Stimulated activated CD4-positive, alpha-beta T cell treated with anti-CD3 and anti-CD28 coated beads, Interleukin-12 subunit alpha, Interleukin-12 subunit beta, amount 100 ng/mL, for 4 hours (primary cell): ENCODE data around the gene ESYT1.
A peak's percentile ranks its signal among the peaks of the same experiment; 100 is the strongest.

Experiments used
- DNase-seq: peaks from one replicate; pipeline ENCODE4 v3.0.0-alpha.2; 2020

ESYT1 gene

DNA sequence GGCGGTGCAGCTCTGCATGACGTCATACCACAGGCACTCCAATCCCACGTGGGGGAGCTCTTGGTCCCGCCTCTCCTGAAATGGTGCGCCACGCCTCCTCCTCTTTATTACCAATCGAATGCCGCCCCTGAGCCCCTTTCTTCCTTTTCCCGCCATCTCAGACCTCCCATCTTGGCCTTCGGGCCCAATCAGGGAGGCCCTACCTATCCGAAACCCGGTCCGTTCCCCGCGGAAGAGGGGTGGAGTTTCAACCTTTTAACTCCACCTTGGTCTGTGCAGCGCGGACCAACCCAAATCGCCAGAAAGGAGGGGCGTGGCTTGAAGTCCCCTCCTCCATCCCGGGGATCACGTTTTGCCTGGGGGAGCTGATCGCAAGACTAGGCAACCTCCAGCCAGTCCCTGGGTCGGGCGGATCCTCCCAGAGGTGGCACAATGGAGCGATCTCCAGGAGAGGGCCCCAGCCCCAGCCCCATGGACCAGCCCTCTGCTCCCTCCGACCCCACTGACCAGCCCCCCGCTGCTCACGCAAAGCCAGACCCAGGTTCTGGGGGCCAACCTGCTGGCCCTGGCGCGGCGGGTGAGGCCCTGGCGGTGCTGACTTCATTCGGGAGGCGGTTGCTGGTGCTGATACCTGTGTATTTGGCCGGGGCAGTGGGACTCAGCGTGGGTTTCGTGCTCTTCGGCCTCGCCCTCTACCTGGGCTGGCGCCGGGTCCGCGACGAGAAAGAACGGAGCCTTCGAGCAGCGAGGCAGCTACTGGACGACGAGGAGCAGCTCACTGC is at the start of gene ESYT1:
ESYT1 (plus strand) TSS at position 380 of the 782 bp plus-strand sequence; CDS start at position 433, 53 bp downstream.
- peak; percentile 90 for DNase-seq

- no peak for DNase-seq
These were observed 49.6 kb upstream of the ESYT1 start for GRCh38 chr12:56078427-56078826.

DNA sequence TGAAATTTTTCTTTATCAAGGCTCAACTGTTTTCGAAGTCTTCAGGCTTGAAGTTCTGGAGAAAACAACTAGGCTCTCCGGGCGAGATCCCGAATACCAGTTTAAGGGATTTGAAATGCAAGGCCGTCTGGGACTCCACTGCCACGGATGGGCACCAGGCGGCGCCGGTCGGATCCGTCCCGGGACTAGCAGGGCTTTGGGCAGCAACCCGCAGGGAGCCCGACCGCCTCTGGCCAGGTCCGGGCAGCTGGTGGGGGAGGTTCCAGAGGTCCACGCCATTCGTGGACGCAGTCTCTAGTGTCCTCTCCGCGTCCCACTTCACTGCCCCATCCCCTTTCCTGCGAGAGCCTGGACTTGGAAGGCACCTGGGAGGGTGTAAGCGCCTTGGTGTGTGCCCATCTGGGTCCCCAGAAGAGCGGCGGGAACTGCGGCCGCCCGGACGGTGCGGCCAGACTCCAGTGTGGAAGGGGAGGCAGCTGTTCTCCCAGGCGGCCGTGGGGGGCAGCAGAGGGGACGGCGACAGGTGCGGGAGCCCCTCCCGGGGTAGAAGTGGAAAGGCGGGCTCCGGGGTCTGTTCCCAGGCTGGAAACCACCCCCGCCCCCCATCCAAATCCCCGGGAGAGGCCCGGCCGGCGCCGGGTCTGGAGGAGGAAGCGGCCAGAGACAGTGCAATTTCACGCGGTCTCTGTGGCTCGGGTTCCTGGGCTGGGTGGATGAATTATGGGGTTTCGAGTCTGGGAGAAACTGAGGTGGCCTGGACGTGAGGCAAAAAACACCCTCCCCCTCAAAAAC is 48.9 kb upstream of the ESYT1 start:
- DNase-seq, result peak; percentile 51

DNA sequence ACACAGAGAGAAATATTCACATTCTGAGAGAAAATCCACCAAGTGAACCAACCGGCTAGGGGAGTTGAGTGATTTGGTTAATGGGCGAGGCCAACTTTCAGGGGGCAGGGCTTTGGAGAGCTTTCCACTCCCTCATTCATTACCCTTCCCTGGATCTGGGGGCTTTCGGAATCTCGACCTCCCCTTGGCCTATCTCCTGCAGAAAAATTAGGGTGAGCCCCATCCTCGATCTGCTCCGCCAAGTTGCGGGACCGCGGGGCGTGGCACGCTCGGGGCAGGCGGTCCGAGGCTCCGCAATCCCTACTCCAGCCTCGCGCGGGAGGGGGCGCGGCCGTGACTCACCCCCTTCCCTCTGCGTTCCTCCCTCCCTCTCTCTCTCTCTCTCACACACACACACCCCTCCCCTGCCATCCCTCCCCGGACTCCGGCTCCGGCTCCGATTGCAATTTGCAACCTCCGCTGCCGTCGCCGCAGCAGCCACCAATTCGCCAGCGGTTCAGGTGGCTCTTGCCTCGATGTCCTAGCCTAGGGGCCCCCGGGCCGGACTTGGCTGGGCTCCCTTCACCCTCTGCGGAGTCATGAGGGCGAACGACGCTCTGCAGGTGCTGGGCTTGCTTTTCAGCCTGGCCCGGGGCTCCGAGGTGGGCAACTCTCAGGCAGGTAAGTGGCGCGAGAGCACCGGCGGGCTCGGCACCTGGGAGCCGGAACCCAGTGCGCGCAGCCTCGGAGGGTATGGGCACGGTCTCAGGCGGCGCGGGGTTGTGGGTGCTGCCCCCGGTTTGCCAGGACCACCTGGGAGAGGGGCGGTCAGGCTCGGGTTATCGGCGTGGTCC is 48.1 kb upstream of the ESYT1 start, which contains the start of gene ERBB3:
ERBB3 (plus strand) TSS at position 443 of the 833 bp plus-strand sequence; CDS start at position 579, 136 bp downstream.
- DNase-seq, result peak; percentile 62

GRCh38 chr12:56080556-56081138 is 47.4 kb upstream of the ESYT1 start:
- no peak for DNase-seq

GRCh38 chr12:56081393-56082347 is 46.4 kb upstream of the ESYT1 start:
- no peak for DNase-seq

GRCh38 chr12:56082382-56082781 is 45.7 kb upstream of the ESYT1 start:
- DNase-seq, result no peak

- no peak for DNase-seq
These were observed 45.1 kb upstream of the ESYT1 start for GRCh38 chr12:56082967-56083366.

DNA sequence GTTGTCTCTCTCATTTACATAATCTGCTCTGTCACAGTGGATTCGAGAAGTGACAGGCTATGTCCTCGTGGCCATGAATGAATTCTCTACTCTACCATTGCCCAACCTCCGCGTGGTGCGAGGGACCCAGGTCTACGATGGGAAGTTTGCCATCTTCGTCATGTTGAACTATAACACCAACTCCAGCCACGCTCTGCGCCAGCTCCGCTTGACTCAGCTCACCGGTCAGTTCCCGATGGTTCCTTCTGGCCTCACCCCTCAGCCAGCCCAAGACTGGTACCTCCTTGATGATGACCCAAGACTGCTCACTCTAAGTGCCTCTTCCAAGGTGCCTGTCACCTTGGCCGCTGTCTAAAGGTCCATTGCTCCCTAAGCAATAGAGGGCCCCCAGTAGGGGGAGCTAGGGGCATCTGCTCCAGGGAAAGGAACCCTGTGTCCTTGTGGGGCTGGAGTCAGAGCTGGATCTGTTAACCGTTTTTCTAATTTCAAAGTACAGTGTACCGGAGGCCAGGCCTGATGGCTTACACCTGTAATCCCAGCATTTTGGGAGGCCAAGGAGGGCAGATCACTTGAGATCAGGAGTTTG is 43.0 kb upstream of the ESYT1 start:
- no peak for DNase-seq

GRCh38 chr12:56086096-56086495 is 42.0 kb upstream of the ESYT1 start:
- no peak for DNase-seq

DNA sequence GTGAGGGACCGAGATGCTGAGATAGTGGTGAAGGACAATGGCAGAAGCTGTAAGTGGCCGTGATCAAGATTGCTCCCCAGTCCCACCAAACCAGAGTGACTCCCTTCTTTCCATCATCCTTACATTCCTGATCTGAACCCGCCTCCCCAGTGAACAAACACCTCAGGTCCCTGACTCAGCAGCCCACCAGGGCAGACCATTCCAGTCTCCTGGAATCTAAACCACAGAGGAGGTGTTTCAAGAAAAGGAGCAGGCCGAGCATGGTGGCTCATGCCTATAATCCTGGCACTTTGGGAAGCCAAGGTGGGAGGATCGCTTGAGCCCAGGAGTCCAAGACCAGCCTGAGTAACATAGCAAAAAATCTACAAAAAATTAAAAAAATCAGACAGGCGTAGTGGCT is 41.5 kb upstream of the ESYT1 start:
- no peak for DNase-seq

DNA sequence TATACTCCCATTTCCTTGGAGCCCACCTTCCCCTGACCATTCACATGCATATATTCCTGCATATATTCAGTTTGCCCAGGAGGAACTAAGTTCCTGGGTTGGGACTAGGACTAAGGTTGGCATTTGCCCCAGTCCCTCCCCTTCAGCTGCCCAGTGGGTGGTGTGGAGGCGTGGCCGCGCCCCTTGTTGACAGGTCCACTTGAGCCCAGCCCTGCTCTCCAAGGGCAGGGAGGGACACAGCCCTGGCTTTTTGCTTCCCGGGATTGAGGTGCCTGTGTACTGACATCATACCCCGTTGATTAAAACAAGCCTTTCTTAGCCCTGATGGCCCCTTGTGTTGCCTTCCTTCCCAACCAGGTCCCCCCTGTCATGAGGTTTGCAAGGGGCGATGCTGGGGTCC is 40.8 kb upstream of the ESYT1 start:
- no peak for DNase-seq

- no peak for DNase-seq
These were observed 30.3 kb upstream of the ESYT1 start for GRCh38 chr12:56097738-56098137.

DNA sequence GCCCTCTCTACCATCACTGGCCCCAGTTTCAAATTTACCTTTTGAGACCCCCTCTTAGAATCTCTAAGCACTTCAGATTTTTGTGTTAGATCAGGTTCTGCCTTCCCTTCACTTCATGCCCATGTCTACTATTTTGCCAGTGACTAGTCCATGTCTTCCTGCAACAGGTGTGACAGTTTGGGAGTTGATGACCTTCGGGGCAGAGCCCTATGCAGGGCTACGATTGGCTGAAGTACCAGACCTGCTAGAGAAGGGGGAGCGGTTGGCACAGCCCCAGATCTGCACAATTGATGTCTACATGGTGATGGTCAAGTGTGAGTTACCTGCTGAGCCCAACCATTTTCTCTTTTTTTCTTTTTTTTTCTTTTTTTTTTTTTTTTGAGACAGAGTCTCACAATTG is 29.5 kb upstream of the ESYT1 start:
- DNase-seq, result no peak

- no peak for DNase-seq
These were observed 28.3 kb upstream of the ESYT1 start for GRCh38 chr12:56099787-56100186.

- no peak for DNase-seq
These were observed 27.0 kb upstream of the ESYT1 start for GRCh38 chr12:56101045-56101444.

- DNase-seq, result no peak
These were observed 25.4 kb upstream of the ESYT1 start for GRCh38 chr12:56102683-56103065.

- no peak for DNase-seq
These were observed 24.9 kb upstream of the ESYT1 start for GRCh38 chr12:56103066-56103711.

GRCh38 chr12:56103823-56104108 is 24.3 kb upstream of the ESYT1 start:
- no peak for DNase-seq

DNA sequence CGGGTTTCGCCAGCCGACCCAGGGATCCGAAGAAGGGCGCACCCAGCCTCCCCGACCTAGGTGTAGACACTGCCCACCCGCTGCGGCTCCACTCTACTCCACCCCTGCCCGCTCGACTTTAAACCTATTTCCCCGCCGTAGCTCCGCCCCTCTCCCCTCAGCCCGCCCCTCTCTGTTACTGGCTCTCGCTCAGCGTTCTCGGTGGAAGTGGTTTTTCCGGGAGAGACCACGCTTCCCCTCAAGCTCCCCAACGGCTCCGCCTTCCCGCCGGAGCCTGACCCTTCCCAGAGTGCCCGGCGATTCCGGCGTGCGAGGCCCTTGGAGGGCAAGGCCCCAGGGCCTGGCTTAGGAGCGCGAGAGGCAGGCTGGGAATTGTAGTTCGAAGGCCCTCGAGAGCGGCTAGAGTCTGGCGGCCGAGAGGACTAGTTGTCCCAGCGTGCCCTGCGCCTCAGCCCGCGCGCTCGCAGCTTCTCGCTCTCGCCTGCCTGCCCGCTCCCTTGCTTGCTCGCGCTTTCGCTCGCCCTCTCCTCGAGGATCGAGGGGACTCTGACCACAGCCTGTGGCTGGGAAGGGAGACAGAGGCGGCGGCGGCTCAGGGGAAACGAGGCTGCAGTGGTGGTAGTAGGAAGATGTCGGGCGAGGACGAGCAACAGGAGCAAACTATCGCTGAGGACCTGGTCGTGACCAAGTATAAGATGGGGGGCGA is 23.8 kb upstream of the ESYT1 start, which contains the start of gene PA2G4:
PA2G4 (plus strand) TSS at position 451 of the 706 bp plus-strand sequence; CDS start at position 630, 179 bp downstream.
- DNase-seq, result peak; percentile 96
